Activated T-cell treated with anti-CD3 and anti-CD28 coated beads, Interleukin-2, amount 50 U/mL, for 48 hours (primary cell): Measurements from ENCODE around the gene ANAPC5.
A peak's percentile ranks its signal among the peaks of the same experiment; 100 is the strongest.
"Not testable (repeated sequence)": the region's sequence is repeated elsewhere in the genome, so short reads cannot be mapped to it uniquely, and the experiment has no call there.

Source experiments
- DNase-seq, 2 experiments: peaks; one replicate each; pipeline ENCODE4 v3.0.0-alpha.2; 2020

ANAPC5 gene, protein sequence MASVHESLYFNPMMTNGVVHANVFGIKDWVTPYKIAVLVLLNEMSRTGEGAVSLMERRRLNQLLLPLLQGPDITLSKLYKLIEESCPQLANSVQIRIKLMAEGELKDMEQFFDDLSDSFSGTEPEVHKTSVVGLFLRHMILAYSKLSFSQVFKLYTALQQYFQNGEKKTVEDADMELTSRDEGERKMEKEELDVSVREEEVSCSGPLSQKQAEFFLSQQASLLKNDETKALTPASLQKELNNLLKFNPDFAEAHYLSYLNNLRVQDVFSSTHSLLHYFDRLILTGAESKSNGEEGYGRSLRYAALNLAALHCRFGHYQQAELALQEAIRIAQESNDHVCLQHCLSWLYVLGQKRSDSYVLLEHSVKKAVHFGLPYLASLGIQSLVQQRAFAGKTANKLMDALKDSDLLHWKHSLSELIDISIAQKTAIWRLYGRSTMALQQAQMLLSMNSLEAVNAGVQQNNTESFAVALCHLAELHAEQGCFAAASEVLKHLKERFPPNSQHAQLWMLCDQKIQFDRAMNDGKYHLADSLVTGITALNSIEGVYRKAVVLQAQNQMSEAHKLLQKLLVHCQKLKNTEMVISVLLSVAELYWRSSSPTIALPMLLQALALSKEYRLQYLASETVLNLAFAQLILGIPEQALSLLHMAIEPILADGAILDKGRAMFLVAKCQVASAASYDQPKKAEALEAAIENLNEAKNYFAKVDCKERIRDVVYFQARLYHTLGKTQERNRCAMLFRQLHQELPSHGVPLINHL

DNA sequence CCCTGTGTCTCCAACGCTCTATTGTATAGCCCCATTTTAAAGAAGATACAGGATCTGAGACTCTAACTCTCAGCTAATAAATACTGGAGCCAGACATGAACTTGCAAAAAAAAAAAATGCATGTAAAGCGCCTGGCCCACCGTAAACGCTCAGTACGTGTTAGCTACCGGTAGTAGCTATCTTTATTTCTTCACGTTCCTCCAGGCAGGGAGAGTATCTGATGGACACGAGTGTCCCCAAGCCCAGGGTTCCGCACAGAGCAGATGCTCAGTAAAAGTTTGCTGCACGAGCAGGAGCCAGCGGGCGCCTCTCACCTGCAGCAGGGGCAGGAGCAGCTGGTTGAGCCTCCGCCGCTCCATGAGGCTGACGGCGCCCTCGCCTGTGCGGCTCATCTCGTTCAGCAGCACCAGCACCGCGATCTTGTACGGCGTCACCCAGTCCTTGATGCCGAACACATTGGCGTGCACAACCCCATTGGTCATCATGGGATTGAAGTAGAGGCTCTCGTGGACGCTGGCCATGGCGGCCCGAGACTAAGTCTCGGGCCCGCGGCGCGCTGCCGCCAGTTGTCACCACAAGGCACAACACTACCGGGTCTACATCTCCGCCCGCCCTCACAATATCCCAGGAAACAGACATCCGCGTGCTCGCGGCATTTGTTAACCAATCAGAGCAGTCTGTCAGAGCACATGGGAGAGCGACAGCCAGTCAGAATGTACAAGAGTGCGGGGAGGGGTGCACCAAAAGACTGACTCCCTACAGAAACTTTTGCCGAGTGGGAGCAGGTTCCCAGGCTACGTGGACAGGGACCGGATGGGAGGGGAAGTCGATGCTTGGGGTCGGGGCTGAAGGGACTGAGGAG, at the start of gene ANAPC5:
ANAPC5 (minus strand) TSS at position 592 of the 862 bp plus-strand sequence; CDS start at position 521, 71 bp downstream.
- peak; percentile 90 to 92 for DNase-seq

DNA sequence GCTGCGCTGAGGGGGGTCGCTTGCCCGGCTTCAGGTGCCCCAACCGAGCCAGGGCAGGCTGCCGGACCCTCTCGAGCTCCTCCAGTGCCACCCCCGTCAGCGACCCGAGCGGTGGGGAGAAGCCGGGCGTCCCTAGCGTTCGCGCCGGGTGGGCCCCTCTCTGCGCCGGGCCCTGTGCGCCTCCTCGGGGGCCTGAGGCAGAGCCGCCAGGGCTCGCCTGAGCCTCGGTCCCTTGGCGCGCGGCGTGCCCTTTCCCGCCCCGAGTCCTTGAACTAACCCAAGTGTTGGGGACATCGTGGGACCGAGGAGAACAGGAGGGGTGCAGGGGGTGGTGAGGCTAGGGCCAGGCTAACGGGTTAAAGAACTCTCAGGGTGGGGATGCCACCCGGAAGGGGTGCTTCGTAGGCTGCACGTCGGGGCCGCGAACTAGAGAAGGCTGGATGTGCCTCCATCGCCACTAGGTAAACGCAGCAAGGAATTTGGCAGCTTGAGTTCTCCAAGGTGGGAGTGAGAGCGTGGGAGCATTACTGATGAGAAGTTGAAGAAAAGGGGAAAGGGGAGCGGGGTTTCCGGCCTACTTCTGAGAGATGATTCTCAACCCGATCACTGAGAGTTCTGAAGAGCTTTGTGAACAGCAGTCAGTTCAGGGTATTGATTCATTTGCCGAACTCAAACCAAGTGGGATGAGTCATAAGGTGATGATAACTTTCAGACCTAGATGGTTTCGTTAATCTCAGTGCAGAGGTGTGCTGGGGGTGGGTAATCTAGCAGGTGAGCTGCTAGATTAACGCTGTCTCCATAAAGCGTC, 48.3 kb upstream of the ANAPC5 start:
- DNase-seq: peak; percentile 80 to 81

DNA sequence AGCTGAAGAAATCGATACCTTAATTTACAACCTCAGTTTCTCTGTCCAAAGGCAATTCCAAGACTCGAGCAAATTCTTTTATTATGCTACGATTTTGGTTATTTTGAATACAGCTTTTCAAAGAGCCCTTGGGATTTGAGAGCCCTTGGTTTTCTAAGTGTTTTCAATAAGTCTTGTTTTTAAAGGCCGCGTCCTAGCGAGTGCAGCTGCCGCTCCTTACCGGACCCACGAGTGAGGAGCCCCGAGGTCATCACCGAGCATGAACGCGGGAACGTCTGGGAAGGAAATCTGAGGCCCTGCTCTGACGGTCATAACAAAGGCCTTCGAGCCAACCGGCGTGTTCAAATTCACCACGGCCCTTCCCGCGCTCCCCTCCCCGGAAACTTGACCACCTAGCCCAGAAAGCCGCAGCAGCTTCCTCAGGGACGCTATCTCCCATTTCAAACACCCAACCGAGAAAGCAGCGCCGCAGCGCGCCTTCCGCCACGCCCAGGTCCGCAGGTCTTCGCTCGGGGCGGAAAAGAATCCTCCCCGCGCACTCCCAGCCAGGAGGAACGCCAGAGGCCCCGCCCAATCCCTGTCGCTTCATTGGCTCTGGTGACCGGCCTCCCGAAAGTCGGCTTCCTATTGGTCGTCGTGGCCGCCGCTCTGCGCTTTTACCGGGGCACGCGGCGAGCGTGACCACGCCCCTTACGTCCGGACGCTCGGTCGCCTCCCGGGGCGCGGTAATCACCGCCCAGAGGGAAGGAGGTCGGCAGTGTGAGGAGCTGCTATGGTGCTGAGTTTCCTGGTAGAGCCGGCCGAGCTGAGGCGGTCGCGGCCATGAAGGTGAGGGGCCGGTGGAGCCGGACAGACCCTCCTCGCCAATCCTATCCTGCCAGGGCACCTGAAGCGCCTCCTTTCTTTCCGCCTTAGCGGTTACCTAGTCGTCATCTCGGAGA, 47.5 kb upstream of the ANAPC5 start, which contains the start of gene RNF34:
RNF34 (plus strand) TSS at position 728 of the 941 bp plus-strand sequence; CDS start at position 823, 95 bp downstream.
- DNase-seq: peak; percentile 98 to 99

DNA sequence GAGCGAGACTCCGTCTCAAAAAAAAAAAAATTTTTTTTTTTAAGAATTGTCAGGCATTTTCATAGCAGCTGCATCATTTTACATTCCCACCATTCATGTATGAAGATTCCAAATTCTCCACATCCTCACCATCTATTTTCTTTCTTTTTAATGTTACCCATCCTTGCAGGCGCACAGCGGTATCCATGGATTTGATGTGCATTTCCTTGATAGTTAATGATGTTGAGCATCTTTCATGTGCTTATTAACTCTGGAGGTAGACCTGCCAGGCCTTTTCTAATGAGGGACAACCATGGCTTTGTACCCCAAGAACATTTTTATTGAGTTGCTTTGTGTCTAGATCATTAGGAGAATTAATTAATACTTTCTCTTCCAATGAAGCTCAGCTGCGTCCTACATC, 46.1 kb upstream of the ANAPC5 start:
- DNase-seq: no peak

DNA sequence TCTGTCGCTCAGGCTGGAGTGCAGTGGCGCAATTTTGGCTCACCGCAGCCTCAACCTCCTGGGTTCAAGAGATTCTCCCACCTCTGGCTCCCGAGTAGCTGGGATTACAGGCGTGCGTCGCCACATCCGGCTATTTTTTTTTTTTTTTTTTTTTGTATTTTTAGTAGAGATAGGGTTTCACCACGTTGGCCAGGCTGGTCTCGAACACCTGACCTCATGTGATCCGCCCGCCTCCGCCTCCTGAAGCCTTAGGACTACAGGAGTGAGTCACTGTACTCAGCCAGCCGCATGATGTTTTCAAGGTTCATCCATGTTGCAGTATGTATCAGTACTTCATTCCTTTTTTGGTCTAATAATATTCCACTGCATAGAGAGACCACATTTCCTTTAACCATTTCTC, 45.3 kb upstream of the ANAPC5 start:
- DNase-seq: no peak

- no peak for DNase-seq
Measured at GRCh38 chr12:121392325-121392716, 40.1 kb upstream of the ANAPC5 start.

DNA sequence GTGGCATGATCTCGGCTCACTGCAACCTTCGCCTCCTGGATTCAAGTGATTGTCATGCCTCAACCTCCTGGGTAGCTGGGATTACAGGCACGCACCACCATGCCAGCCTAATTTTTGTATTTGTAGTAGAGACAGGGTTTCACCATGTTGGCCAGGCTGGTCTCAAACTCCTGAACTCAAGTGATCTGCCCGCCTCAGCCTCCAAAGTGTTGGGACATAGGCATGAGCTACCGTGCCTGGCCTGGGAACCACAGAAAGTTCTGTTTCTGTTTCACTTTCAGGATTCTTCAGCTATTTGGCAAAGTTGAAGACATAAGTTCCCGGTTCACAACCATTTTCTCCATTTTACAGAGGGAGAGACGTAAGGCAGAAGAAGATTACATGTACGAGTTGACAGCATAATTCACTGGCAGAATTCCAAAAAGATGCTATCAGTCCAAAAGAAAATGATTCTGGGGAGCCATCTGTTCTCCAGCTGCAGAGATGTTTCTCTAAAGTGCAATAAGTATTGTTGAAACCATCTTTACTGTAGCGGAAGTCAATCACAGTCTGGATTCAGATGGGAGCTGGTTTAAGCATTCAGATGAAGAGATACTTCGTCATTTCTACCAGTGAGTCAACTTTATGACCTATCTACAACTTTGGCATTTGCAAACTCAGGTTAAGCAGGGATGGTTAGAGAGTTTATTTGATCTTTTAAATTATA, 39.6 kb upstream of the ANAPC5 start:
- DNase-seq: peak; percentile 38 to 56

DNA sequence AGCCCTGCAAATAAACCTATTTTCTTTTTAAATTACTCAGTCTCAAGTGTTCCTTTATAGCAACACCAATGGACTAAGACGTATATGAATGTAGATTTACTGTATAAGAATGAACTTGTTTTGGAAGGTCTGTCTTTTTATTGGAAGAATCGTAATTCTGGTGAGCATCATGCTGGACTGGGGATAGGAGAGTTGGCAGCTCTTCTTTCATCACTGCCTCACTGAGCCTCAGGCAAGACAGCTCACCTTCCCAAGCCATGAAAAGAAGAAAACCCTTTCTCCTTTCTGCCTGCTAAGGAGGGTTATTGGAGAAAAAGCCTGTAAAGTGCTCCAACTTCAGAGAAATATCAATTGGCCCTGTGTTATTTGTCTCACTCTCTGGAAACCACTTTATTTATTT, 38.6 kb upstream of the ANAPC5 start:
- no peak for DNase-seq

GRCh38 chr12:121388421-121388981, 36.3 kb upstream of the ANAPC5 start:
- DNase-seq: no peak

- DNase-seq: not testable (repeated sequence)
Measured at GRCh38 chr12:121384891-121385290, 32.7 kb upstream of the ANAPC5 start.

- no peak for DNase-seq
Measured at GRCh38 chr12:121383601-121384021, 31.4 kb upstream of the ANAPC5 start.

DNA sequence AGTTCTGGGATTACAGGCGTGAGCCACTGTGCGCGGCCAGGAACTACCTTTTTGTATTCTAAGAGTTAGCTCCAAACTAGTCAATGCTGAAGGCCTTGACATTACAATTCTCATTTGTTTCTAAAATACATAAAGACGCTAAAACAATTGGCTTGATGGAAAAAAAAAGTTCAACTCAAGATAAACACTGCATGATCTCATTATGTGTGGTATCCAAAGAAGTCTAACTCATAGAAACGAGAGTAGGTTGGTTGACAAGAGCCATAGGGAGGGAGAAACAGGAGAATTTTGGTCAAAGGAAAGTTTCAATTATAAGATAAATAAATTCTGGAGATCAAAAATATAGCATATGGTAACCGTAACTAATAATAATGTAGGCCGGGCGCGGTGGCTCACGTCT, 27.7 kb upstream of the ANAPC5 start:
- DNase-seq: no peak

DNA sequence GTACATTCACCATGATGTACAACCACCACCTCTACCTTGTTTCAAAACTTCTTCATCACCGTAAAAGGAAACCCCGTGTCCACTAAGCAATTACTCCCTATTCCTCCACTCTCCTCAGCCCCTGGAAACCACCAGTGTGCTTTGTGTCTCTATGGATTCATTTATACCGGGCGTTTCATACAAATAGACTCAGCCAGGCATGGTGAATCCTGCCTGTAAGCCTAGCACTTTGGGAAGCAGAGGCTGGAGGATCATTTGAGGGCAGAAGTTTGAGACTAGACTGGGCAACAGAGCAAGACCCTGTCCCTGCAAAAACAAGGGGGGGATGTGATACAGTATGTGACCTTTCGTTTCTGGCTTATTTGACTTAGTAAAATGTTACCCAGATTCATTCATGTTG, 26.5 kb upstream of the ANAPC5 start:
- DNase-seq: no peak

DNA sequence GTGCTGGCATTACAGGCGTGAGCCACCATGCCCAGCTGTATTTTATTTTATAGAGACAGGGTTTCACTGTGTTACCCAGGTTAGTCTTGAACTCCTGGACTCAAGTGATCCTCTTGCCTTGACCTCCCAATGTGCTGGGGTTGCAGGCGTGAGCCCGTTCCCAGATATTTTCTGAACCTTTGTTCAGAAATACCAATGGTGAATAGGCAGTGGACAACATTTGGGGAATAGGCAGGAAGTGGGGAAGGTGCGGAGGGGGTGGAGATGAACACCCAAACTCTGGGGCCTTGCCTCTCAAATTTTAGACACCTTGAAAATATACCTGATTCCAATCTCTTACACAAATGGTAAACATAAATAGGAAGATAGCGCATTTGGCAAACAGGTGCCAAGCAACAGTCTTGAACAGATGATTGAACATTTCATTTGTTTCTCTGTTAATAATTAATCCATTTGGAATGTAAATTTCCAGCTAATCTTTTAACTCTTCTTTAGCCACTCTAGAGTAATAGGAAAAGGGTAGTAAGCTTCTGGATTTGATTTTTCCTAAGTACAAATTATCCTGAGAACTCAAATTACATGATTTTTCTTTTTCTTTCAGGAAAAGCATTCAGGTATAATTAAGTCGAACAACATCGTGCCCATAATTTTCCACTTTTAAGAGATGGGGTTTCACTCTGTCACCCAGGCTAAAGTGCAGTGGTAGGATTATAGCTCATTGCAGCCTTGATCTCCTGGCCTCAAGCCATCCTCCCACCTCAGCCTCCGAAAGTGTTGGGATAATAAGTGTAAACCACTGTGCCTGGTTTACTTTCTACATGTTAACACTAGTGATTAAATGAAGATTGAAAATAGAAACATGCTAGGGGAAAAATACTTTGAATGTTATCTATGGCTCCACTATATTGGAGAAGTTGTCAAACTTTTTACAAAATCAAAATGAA, 24.8 kb upstream of the ANAPC5 start:
- no peak for DNase-seq

GRCh38 chr12:121374945-121375584, 22.9 kb upstream of the ANAPC5 start:
- DNase-seq: not testable (repeated sequence)

GRCh38 chr12:121374336-121374735, 22.1 kb upstream of the ANAPC5 start:
- DNase-seq: not testable (repeated sequence)

DNA sequence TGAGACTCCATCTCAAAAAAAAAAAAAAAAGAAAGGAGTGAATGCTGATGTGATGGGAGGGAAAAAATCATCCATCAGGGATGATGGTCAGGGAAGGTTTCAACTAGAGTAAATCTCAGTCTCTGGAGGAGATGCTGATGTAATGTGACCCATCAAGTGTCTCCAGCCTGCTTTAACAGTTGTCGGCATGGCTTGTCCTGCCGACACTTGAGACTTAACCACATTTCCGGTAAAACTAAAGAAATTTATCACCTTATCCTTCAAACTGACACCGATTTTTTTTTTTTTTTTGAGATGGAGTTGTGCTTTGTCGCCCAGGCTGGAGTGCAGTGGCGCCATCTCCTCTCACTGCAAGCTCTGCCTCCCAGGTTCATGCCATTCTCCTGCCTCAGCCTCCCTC, 21.5 kb upstream of the ANAPC5 start:
- no peak for DNase-seq

DNA sequence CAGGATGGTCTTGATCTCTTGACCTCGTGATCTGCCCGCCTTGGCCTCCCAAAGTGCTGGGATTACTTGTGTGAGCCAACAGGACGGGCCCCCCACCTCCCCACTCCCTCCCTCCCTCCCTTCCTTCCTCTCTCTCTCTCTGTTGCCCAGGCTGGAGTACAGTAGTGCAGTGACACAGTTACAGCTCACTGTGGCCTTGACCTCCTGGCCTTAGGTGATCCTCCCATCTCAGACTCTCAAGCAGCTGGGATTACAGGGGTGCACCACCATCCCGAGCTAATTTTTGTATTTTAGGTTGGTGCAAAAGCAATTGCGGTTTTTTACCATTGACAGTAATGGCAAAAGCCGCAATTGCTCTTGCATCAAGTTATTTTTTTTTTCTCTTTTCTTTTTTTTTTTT, 19.2 kb upstream of the ANAPC5 start:
- no peak for DNase-seq
